HG03280 (cell line): ENCODE data around the gene VAC14.

Source experiments
- ATAC-seq: cut with Tn5 transposase; IDR thresholded peaks from one replicate; pipeline ENCODE4 v1.9.1; 2021; ENCODE audit warnings: mild to moderate bottlenecking, moderate library complexity; ENCODE audit not compliant: unreplicated experiment

The VAC14 gene

DNA sequence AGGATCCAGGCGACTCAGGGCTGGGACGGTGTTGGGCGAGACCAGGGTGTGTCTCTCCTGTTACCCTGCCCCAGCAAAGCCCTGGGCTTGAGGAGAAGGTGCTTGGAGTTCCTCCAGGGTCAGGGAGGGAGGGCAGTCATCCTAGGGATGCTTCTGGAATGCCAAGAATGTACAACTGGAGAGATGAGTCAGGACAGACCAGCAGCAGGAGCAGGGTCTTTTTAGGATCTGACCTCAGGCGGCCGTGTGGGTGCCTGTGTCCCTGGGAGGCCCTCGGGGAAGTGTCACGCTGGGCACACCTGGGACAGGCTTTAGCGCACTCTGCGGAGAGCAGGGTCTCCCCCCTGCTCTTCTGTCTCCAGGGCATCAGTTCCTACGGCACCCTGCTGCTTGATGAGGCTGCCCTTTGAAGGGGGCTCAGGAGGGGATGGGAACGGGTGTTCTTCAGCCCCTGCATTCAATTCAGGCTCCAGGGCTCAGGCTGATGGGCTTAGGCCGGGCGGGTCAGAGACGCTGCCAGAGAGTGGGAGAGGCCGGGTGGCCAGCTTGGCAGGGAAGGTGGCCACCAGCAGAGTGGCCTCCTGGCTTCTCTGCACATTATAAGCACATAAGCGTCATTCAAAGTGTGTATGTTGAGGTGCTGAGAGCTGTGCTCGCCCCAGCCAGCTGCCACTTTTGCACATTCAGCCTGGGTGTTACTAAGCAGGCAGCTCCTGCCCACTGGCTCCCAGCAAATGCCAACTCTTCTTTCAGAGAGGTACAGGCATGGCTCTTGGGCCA, 106.7 kb downstream of the VAC14 start:
- ATAC-seq: no peak

DNA sequence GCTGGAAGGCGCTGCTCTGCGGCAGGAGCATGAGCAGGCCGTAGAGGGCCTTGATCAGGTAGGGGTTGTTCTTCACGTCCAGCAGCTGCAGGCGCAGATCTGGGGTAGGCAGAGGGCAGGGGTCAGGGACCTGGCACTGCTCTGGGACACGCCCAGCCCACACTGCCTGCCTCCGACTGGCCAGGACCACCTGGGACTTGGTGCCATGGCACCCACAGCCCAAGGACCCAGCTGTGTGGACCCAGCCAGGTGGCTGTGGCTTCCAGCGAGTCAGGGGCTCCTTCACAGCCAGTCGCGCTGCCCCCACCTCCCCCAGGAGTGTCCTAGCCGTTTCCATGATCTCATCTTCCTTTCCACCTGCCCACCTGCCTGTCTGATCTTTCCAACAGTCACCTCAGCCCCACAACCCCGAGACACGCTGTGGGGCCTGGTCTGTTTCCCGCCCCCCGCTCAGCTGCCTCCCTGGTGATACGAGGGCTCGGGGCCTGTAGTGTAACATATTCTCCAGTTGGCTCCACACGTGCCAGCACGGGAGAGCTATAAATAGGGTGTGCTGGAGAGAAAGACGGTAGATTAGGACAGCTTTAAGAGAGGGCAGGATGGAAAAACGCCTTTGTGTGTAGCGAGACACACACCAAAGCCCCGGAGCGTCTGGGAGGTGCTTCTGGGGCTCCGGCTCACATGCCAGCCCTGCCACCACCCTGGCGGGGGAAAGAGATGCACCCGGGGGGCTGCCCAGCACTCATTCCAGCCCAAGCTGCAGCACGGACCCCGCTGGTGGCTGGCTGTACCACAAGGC, 107.9 kb downstream of the VAC14 start:
- ATAC-seq: no peak

DNA sequence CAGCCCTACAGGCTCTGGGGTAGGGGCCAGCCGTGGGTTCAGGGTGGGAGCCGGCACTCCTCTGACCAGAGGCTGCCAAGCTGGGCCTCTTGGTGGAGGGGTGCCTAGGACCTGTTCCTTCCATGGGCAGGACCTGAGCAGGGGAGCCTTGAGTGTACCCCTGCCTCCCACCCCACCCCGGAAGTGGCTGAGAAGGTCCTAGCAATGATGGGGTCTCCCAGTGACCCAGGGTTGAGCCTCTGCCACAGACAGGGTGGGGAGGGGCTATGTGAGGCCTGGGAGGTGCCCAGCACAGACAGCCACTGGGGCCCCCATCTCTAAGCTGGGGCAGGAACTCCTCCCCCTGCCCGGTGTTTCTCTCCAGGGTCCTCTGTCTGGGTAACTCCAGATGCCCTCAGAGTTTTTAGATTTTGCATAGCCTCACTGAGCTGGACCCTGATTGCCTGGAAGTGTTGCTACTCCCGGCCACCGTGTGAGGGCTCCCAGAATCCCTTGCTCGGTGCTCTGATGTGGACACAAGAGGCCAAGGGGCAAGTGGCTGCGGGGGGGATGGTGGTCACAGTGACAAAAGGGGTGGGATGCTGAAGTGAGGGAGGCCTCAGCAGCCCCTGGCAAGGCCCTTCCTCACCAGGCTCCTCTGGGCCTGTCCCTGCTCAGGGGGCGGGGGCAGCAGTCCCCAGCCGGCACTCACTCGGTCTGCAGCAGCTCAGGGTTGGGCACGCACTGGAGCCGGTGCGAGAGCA, 108.7 kb downstream of the VAC14 start:
- ATAC-seq: no peak

DNA sequence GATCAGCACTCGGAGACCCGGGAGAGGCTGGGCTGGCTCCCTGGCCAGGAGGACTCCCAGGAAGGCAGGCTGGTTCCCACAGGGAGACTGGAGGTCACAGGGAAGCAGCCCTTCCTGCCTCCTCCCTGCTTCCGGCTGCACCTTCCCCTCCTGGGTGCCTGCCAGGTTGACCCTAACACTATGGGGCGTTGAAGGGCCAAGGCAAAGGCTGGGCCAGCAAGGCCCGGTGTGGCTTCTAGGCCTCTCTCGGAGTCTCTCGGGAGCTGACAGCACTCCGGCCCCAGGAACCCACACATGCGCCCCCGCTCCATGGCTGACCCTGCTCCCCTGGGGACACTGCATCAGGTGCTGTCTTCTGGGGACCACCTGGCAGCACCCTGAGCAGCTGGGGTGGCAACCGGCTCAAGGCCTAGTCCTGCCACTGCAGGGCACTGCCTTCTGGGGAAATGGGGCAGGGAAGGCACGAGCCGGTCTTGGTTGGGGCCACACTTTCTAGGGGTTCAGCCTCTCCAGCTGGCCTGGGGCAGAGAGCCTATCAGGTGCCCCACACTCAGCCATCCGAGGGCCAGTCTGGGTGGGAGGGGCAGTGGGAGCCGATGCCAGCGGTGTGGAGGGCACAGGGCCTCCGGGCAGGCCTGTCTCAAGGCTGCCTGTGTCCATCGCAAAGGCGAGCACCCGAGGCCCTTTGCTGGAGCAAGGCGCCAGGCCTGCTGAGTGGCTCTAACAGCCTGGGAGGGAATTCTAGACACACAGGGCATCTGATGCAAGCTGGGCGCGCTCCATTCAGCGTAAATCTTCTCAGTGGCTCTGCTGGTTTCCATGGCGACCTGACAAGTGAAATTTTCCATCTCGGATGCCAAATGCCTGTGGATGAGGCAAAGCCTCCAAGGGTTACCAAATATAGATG, 109.5 kb downstream of the VAC14 start:
- ATAC-seq: no peak

DNA sequence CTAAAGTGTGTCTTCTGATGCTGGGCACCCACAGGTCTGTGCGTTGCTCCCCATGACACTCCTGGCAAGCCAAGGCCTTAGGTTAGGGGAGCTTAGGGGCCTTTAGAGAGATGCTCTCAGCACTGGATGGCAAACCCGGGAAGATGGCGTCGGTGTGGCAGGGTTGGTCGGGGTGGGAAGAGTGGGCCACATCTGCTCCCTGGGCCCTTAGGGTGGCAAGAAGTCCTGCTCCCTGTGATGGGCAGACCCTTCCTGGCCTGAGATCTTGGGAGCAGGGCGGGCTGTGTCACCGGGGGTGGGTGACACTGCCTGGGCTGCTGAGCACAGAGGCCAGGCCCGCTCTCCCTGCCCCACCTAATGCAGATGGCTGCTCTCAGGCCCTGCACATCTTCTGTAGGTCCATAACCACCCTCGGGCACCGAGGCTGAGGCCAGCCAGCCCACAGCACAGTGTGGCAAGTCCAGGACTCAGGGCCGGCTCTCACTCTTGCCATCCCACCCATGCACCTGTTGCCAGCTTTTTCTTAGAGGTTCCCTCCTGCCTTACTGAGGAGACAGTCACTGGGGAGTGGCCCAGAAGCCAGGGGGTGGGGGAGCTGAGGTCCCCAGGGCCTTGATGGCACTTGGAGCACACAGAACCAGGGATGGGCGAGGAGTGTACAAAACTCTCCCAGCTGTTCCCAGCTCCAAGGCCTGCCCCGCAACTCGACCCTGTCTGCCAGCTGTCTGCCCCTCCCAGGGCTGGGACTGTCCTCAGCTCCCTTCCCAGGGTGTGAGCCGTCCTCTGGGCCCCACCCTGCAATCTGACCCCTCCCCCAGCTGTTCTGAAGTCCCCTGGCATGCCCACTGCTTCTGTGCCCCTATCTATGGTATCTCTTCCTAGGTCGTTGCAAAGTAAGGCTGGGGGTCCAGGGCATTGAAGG, 110.7 kb downstream of the VAC14 start:
- no peak for ATAC-seq

DNA sequence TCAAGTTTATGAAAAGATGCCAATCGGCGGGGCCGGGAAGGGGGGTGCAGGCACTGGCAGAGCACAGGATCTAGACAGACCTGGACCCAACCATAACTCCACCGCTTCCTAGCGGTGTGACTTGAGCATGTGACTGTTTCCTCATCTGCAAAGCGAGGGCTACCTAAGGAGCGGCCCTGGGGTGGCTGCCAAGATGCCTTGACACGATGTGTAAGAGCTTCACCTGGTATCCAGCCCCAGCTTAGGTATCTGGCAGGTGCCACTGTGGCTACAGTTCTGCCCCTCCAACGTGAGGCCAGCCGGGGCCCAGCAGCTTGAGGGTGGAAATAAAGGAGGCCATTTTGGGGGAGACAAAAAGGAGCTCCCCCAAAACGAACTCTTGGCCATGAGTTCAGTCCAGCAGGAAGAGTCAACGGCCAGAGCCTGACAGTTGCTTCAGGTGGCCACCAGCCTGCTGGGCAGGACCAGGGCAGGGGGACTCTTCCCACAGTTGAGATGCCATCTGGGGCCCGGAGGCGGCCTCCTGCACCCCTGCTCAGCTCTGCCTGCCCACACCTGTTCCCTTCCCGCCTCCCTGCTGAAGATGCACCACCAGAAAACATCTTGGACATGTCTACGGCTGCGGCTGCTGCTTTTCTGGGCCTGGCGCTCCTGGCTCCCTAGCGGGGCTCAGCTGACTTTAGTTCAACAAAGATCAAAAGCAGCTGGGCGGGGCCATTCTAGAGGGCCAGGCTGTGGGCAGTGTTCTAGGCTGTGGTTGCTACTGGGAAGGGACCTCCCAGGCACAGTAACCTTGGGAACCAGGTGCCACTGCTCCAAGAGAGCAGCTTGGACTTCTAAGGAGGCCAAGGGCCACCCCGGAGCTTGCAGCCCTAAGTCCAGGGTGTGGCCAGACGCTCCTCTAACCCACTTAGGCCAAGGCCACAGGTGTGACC, 111.7 kb downstream of the VAC14 start:
- no peak for ATAC-seq

DNA sequence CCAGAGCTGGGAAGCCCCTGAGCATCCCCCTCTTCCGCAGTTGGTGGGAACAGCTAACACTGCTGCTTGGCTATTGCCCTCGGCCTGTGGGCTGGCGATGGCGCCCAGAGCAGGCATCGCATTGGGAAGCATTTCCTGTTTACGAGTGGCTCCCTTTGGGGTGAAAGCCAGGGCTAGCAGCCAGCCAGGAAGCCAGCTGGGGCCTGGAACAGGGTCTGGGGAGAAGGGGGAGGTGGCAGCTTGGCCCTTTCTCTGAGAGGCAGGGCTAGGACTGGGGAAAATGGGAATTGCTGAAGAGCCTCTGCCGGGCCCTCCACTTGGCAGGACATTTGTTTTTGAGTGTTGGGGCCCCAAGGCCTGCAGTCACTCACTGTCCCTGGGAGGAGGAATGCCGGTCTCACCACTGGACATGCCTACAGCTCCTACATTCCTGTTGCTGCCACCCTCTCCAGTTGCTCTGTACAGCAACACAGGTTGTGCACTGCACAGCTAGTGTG, 112.7 kb downstream of the VAC14 start:
- no peak for ATAC-seq

DNA sequence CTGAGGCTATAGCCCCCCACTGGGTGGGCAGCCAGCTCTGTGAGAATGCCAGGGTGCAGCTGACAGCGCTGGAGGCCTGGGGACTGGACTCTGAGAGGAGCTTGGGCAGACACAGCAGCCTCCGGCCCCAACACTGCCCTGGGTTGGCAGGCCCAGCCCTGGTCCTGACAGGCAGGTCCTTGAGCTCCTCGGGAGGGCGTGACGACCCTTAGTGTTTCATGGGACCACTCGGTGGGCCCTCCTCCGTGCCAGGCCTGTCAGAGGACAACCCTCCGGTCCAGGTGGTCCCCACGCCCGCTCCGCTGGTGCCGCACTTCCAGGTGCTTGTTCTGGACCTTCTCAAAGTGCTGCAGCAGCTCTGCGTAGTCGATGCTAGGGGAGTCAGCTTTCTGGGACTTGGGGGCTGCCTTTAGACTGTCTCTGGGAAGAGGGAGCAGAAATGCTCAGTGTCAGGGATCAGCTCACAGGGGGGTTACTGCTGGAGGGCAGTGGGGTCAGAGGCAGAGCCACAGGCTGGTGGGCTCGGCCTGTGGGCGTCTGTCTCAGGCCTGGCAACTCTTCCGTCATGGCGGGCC, 113.2 kb downstream of the VAC14 start:
- no peak for ATAC-seq

DNA sequence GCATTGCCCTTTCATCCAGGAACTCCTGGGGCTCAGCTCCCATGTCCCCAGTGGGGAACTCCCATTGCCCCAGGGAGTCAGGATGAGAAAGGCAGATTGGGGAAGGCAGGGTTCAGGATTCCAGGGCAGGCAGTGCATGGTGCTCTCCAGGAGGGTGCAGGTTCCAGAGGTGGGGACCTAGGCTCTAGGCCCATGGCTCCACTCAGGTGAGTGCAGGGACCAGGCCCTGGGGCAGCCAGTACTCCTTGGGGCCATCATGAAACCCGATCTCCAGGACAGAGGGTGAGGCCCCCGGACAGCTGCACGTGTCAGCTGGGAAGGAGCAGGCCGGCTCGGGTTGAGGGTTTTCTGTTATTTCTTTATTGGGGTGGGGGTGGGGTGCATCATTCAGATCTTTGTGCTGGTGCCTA, 113.9 kb downstream of the VAC14 start:
- ATAC-seq: no peak

DNA sequence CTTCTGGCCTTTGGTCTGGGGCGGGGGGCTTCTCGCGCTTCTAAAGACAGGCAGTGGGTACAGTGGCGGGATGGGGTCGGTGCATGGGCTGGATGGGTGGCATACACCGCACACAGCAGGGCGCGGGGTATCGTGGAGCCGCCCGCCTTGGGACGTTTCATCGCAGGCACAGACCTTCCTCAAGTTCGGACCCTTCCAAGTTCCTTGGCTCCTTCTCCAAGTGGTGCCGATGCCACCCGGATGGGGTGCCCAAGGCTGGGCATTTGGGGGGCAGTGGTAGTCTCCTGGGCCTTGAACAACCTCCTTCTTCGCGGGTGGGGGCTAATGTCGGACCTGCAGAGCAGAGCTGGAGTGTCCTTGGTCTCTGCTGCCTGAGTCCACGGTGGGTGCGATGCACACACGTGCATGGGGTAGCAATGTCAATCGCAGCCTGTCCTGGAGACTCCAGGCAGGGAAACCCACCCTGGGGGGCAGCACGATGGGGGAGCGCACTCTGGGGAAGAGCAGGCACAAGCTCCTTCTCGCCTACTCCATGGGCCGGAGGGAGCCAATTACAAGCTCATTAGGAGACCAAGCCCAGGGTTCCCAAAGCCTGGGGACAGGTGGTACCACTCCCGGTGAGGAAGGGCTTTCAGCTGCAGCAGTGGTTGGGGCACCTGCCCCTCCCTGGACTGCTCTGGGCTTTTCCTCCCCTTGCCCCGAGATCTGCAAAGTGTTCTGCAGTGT, 114.4 kb downstream of the VAC14 start:
- no peak for ATAC-seq

DNA sequence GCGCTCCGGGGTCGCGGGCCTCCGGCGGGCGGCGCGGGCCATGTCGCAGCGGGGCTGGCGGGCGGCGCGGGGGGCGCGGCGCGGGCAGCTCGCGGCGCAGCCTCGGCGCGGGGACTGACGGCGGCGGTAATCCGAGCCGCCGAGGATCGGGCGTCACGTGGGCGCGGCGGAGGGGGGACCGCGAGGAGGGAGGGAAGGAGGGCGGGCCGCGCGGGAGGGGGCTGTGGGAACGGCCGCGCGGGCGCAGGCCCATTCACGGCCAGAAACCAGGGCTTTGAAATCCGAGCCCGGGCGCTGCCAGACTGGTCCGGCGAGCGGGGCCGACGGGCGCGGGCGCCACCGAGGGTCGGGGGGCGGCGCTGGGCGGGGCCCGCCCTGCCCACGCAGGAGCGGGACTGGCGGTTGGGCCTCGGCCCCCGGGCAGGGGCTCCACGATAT, 115.0 kb downstream of the VAC14 start, which contains the start of gene MTSS2:
Gene MTSS2, minus strand, starts transcription at position 116 of the 438 bp plus-strand sequence. CDS start 262 bp downstream, outside the sequence.
- no peak for ATAC-seq

DNA sequence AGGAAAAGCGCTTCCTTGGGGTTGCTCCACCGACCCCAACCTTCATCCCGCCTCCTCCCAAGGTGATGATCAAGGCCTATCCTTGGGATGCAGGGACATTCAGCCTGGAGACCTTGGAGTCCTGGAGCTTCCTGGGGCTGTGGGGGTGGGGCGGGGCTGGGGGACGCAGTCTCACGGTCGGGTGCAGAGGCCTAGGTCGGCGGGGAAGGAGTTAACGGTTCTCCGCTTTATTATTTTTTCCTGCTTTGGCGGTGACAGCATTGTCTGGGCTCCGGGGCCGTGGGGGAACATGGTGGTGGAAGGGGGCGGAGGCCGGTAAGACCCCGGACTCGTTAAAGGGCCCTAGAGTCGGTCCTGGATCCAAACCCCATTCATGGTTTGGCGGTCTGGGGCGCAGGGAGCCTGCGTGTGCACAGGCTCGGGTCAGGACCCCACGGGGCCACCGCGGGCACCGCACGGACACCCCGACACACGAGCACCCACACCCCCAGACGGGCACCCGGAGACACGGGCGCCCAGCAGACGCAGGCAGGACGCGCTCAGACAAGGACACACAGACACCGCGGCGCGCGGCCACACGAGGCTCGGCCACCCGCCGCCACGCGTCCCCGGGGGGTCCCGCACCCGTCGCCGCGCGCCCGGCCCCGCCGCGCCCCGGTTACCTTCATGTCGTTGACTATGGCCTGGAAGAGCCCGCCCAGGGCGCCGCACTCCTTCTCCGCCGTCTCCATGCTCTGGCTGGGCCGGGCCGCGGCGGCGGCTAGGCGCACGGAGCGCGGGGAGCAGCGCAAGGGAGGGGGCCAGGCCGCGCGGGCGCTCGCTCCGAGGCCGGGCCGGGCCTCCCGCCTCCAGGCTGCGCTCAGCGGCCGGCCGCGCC, 115.7 kb downstream of the VAC14 start:
- ATAC-seq: no peak

DNA sequence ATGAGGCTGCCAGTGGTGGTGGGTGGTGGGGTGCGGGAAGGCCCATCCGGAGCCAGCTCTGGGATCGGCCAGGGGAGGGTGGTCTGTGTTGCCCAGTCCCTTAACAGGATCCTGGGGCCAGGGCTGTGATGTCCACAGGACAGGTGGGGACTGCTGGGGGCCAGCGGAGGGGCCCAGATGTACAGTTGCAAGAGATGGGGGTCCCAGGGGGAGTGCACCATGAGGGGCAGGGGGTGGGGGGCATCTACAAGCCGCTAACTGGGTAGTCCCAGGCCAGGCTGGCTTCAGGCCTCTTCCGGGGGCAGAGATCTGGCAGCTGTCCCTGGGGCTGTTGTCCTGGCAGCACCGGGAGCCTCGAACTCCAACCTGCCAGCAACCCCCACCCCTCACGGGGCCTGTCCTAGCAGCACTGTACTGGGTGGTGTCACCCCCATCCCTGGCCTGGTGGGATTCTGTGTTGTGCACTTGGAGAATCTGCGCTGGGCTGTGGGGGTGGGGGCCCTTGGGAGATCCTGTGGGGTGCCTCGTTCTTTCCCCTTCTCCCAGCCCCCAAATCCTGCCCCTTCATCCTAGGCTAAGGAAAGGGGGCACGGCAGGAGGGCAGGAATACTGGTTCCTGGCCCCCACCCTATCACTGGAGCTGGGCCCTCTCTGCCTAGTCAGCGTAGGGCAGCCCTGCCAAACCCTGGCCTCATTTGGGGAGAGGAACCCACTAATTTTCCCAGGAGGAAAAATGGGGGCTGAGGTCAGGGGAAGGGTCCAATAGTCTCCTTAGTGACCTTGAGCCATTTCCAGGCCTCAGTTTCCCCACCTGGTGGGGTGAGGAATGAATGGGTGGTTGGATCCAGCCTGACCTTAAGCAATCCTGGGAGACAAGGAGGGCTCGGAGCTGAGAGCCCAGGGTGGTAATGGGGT, 116.6 kb downstream of the VAC14 start:
- ATAC-seq: no peak

DNA sequence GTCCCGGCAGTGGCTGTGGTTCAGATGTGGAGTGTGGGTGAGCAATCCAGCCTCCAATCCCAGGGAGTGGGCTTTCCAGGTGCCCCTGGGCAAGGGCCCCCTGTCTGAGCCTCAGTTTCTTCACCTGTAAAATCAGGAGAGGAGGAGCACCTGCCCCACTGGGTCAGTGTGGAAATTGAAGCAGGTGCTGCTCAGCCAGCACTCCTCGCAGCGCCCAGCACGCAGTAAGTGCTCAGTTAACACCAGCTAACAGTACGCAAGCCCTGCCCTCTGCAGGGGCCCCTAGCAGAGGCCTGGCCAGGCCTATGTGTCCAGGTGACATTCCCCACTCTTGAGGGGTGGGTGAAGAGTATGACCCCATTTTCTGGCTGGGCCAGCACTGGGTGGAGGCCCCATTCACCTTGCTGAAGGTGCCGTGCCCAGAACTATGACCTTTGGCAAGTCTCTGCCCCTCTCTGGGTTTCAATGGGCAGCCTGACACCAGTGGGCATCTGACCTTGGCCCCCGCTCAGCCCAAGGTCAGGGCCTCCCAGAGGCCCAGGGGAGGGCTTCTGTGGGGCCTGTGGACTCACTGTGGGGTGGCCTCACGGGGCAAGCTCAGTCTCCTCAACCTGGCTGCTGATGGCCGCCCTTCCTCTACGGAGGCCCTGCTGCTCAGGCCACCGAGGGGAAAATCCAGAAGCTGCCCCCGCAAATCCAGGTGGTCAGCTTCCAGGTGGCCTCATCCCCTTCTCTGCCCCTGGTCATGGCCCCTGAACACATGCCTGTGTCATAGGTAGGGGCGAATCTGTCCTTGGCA, 117.6 kb downstream of the VAC14 start:
- no peak for ATAC-seq
